Muscle layer of colon (tissue), 2 donors: ENCODE measurements around the gene SPTB.

Experiments used
- H3K27ac ChIP-seq: one replicate; pipeline ENCODE4 v1.7.0; 2013; ENCODE audit warnings: low read depth, mild to moderate bottlenecking, low read length, moderate library complexity
- H3K27me3 ChIP-seq, 2 donors: one replicate each; pipeline ENCODE4 v1.7.0; 2013; ENCODE audit warnings: low read length in 2 of 2, mild to moderate bottlenecking in 2 of 2; ENCODE audit not compliant: insufficient read depth in 2 of 2, control insufficient read depth in 1 of 2
- H3K36me3 ChIP-seq: one replicate; pipeline ENCODE4 v1.7.0; 2013; ENCODE audit warnings: mild to moderate bottlenecking, low read length; ENCODE audit not compliant: insufficient read depth
- H3K4me1 ChIP-seq: one replicate; pipeline ENCODE4 v1.7.0; 2013; ENCODE audit warnings: mild to moderate bottlenecking, low read length; ENCODE audit not compliant: insufficient read depth
- H3K4me3 ChIP-seq, 2 donors: one replicate each; pipeline ENCODE4 v1.7.0; 2013; ENCODE audit warnings: low read length in 2 of 2, low read depth in 1 of 2, mild to moderate bottlenecking in 1 of 2, moderate library complexity in 1 of 2
- H3K9ac ChIP-seq: one replicate; pipeline ENCODE4 v1.7.0; 2013; ENCODE audit warnings: low read length
- H3K9me3 ChIP-seq: one replicate; pipeline ENCODE4 v1.7.0; 2013; ENCODE audit warnings: mild to moderate bottlenecking, low read length
- donor health status: abdominal sarcoma.
- donor health status: Adenocarcinoma of cecum.

SPTB gene

DNA sequence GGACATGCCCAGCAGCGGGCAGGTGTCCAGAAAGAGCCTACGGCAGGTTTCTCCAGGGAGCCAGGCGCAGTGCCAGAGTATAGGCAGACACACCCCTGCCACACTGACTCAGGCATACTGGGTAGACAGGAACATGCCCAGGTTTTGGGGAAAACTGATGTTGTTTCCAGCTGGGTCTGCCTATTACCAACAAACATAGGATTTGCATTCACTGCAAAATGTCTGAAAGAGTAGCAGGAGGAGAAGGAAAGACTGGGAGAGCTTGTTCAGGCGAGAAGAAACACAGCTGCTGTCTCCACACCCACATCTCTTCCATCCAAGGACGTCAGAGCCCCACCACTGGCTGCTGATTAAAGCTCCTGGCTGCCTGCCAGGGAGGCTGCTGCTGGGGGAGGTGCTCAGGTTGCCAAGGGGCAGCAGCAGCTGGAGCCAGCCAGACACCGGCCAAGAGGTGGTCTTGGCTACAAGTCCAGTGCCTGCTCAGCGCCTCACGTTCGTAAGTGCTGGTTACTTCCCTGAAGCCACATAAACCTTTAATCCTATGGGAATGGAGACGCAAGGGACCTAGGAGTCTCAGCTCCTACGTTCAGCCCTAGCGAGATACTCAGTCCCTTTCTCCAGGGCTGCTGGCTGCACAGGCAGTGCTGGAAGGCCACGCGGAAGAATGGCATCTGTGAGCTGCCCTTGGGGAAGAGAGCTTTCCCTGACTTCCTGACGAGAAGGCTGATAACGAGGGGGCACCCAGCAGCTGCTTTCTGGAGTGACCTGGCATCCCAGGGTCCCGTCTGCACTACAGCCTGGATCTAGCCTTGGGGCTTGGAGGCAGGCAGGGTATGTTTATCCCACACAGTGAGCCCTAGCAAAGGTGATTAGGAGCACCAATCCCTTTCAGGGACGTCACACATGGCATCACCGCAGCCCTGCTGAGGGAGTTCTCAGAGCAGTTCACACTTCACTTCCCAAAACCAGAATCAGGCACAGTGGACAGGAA lies 117.4 kb downstream of the SPTB start:
- Histone ChIP-seq H3K9ac (peak overlapping the region; percentile 27), H3K4me3 (peak overlapping the region in 1 of 2 donors; percentile 26), H3K27me3 (no peaks in the 10 kb centered on the region), H3K9me3 (no peaks in the 10 kb centered on the region), H3K27ac (peak overlapping the region; percentile 73), H3K36me3 (no peaks in the 10 kb centered on the region), H3K4me1 (peaks cover 57% of the 10 kb centered on the region)

DNA sequence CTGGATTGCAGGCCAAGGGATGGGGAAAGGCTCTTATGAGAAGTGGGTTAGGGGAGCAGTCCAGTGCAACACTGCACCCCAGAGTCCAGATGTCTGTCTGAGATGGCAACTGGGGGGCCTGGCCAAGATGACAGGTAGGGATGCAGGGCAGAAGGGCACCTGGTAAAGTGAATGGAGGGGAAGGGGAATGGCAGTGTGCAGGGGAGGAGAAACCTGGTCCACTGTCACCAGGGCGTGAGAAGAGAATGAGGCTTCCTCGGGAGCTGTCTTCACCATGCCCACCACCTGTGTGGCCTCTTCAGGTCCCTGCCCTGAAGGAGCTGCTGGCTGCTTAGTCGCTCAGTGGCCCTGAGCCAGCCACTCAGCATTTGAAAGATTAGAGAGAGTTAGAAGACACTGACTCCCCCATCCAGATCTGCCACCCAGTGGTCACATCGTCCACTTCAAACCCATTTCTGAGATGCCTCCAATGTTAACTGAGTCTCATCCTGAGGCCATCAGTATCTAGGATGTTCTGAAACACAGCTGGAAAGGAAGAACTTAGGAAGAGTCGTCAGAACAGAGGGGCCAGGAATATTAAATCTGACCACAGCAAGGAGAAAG lies 118.2 kb downstream of the SPTB start:
- Histone ChIP-seq H3K4me3 (peak overlapping the region in 1 of 2 donors; percentile 26), H3K4me1 (peaks cover 65% of the 10 kb centered on the region), H3K9ac (peak overlapping the region; percentile 27)

DNA sequence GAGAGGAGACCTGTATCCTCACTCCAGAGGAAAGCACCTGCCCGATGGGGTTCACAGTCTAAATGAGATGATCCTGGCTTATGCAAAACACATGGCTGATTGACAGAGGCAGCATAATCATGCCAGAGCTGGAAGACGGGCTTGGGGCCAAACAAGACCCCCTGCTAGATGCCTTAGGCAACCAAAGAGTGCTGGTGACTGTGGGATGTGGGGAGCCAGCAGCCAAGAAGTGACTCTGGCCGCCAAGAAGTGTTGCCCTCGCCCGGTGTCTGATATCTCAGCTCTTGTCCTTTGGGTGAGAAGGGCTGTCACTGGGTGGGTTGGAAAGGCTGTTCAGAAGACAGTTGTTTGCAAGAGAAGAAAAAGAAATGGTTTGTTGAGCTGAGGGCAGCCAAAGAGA lies 118.8 kb downstream of the SPTB start:
- H3K4me1 ChIP-seq = peaks cover 68% of the 10 kb centered on the region
- H3K27ac ChIP-seq = no peak overlapping the region
- no peaks in the 10 kb centered on the region for H3K36me3 ChIP-seq
- no peaks in the 10 kb centered on the region for H3K9me3 ChIP-seq
- H3K9ac ChIP-seq = no peak overlapping the region
- H3K27me3 ChIP-seq = no peaks in the 10 kb centered on the region
- no peak overlapping the region for H3K4me3 ChIP-seq

More for the DNA sequence above, 118.2 kb downstream of the SPTB start:
- Histone ChIP-seq H3K36me3 (no peaks in the 10 kb centered on the region), H3K9me3 (no peaks in the 10 kb centered on the region), H3K27me3 (no peaks in the 10 kb centered on the region), H3K27ac (peak overlapping the region; percentile 73)

DNA sequence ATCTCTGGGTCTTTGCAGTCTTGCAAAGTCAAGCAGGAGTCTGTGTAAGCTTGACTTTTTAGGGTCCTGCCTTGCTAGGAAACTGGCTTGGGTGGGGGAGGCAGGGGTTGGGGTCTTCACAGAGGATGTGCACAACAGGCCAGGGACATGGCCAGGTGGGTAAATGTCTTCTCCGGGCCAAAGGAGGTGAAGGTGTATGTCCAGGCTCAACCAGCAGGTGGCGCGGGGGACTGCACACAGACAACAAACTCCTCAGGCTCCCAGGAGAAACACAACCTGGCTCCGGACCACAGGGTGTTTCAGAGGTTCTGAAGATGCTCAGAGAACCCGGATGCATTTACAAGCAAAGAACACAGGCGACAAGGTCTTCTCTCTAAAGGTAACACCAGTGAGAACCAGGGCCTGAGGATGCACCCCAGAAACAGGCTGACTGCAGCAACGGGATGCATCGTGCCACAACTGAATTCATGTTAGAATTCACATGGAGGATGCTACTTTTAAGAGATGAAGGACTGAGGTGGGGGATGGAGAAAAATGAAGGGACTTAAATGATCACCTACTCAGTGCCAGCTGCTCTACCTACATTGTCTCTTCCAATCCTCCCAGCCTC lies 119.5 kb downstream of the SPTB start:
- Histone ChIP-seq H3K27me3 (no peaks in the 10 kb centered on the region), H3K9ac (no peak overlapping the region), H3K27ac (no peak overlapping the region), H3K4me1 (peaks cover 74% of the 10 kb centered on the region), H3K36me3 (no peaks in the 10 kb centered on the region), H3K4me3 (no peak overlapping the region), H3K9me3 (no peaks in the 10 kb centered on the region)

DNA sequence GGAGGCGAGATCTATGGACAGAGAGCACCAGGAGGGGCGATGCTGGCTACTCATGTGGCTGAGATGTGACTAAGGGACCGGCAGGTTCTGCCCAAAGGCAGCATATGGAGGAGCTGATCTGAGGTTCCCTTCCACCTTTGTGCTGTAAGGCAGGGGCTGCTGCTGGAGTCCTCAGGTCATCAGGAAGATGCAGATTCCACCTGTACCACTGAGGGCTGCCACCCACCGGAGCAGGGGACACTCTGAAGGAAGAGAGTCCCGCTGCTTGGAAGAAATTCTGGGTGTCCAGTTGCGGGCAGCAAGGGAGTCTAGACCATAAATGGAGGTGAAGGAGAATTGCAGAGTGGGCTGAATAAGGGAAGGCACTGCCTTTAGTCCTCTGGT lies 120.2 kb downstream of the SPTB start:
- Histone ChIP-seq H3K4me1 (peaks cover 75% of the 10 kb centered on the region), H3K4me3 (no peak overlapping the region), H3K36me3 (no peaks in the 10 kb centered on the region), H3K9me3 (no peaks in the 10 kb centered on the region), H3K27me3 (no peaks in the 10 kb centered on the region), H3K27ac (no peak overlapping the region), H3K9ac (no peak overlapping the region)

DNA sequence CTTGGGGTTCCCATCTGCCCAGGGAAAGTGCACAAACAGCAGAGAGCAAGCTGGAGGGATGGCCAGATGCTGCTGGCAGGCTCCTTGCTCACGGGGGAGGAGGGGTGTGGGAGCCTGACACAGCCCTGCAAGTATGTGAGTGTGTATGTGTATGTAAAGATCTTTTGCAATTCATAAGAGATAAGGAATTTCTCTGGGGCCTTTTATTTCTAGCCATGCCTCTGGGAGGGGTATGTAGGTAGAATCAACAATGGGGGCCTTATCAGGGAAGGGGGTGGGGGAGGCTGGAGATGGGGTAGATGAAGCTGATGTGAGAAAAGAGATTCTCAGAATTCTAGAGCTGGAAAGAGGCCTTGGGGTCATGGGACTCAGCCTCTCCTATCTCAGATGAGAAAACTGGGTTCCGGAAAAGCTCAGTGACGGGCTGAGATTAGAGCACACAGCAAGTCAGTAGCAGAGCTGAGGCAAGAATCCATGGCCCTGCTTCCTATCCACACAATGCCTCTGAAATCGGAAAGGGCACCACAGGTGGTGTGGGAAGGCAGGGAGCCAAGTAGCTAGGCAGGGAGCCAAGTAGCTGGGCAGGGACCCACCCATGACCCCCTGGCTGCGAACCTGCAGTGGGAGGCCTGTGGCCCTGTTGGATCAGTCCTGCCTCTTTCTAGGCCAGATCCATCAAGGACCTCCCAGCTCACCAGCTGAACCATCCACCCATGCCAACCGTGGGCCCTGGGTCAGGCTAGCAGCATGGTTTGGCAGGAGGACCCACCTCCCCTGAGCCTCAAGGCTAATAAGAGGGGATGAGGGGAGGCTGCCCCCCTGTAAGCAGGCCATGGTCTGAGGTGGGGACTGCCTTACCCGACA lies 120.8 kb downstream of the SPTB start:
- H3K27ac ChIP-seq = peak overlapping the region; percentile 57
- H3K9me3 ChIP-seq = no peaks in the 10 kb centered on the region
- peaks cover 68% of the 10 kb centered on the region for H3K4me1 ChIP-seq
- no peak overlapping the region for H3K9ac ChIP-seq
- H3K4me3 ChIP-seq = no peak overlapping the region
- no peaks in the 10 kb centered on the region for H3K27me3 ChIP-seq
- no peaks in the 10 kb centered on the region for H3K36me3 ChIP-seq

DNA sequence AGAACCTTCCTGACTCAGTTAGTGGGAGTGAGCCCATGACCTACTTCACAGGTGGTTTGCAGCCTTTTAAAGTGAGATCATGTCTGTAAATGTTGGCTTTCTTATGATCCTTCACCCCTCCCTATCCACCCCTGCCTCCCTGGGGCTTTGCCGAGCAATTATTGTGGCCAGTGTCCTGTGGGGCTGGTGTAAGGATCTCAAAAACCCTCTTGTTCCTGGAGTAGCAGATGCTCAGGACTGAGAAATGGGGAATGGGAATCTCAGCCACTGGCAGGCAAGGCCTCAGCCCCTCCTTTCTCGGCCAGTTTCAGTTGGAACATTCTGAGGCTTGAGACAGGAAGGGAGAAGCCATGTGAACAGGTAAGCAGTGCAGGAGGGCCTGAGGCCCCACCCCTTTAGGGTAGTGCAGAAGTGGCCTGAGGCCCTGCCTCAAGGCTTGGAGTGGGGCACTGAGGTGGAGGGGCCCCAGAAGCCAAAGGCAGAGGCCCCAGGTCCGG lies 121.6 kb downstream of the SPTB start:
- H3K4me1 ChIP-seq = peaks cover 61% of the 10 kb centered on the region
- no peak overlapping the region for H3K9ac ChIP-seq

DNA sequence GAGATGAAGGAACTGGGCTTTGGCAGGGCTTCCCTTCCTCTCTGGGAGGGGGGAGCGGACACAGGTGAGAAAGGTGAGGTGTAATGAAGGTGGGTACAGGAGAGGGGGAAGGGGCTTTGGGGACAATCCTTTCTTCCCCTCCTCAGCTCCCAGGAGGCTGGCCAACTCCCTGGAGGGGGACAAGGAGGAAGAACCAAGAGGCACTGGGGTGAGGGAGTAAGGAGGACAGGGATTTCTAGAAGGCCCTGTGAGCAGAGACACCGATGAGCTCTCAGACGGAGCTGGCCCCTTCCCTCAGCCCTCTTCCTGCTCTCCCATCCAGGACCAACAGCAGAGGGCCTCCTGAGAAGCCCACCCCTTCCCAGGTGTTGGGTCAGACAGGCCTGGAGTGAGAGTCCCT lies 122.1 kb downstream of the SPTB start:
- H3K36me3 ChIP-seq = no peaks in the 10 kb centered on the region
- H3K4me1 ChIP-seq = peaks cover 59% of the 10 kb centered on the region
- peak overlapping the region; percentile 57 for H3K27ac ChIP-seq
- no peak overlapping the region for H3K9ac ChIP-seq
- H3K4me3 ChIP-seq = no peak overlapping the region
- H3K9me3 ChIP-seq = no peaks in the 10 kb centered on the region
- no peaks in the 10 kb centered on the region for H3K27me3 ChIP-seq

More for the DNA sequence above, 121.6 kb downstream of the SPTB start:
- no peak overlapping the region for H3K4me3 ChIP-seq
- H3K27me3 ChIP-seq = no peaks in the 10 kb centered on the region
- peak overlapping the region; percentile 57 for H3K27ac ChIP-seq
- H3K36me3 ChIP-seq = no peaks in the 10 kb centered on the region
- H3K9me3 ChIP-seq = no peaks in the 10 kb centered on the region

DNA sequence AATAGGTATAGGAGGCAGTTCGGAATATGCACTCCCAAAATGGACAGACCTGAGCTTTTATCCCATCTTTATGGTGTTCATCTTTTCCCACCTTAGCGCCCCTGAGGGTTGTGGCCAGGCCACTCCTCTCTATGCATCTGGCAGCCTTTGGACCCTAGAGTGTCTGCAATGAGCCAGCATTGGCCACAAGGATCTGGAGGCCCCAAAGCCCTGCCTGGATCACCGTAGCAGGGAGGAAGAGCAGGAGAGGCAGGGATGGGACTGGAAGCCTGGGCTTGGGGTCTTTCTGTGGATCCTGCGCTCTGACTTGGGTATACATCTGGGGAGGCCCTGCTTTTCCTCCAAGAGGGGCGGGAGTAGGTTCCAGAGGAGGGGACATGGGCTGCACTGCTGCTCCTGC lies 123.0 kb downstream of the SPTB start:
- H3K9ac ChIP-seq = no peak overlapping the region
- peaks cover 50% of the 10 kb centered on the region for H3K4me1 ChIP-seq
- H3K9me3 ChIP-seq = no peaks in the 10 kb centered on the region
- no peak overlapping the region for H3K4me3 ChIP-seq
- H3K27ac ChIP-seq = no peak overlapping the region
- H3K36me3 ChIP-seq = no peaks in the 10 kb centered on the region
- H3K27me3 ChIP-seq = no peaks in the 10 kb centered on the region

DNA sequence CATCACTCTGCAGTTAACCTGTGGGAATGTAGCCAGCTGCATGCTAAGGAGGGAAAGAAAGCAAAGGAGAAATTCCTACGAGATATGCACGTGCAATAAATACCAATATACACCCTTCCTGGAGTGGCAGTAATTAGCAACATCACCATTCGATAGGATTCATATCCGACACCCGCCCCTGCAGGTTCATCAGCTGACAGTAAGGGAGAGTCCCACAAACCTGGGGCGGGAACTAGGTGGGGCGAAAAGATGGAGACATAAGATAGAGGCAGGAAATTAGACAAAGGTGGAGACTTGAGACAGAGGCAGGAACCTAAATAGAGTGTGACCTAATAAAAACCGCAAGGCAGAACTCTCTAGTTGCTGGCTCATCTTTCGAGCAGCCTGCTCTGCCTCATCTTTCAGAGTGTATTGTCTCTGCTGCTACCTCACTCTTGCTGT lies 123.9 kb downstream of the SPTB start:
- H3K27me3 ChIP-seq = no peaks in the 10 kb centered on the region
- no peak overlapping the region for H3K9ac ChIP-seq
- H3K4me3 ChIP-seq = no peak overlapping the region
- no peaks in the 10 kb centered on the region for H3K36me3 ChIP-seq
- H3K9me3 ChIP-seq = no peaks in the 10 kb centered on the region
- peaks cover 41% of the 10 kb centered on the region for H3K4me1 ChIP-seq
- H3K27ac ChIP-seq = no peak overlapping the region
